ENCODE measurements around the gene SVIL.

DNA sequence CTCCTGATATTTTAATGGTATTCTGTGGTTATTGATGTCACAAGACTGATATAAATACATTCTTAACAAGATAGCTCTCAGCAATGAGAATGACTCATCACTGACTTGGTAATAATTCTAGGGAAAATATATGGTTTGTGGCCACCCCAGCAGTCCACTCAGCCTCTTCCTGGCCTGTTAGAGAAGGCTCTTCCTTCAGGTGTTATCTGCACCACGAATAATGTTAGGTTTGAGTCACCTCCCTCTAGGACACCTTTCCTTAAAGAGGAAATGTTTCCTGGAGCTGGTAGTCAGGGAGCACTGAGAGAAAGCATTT lies 163.3 kb downstream of the SVIL start:
- TF ChIP-seq EZH2 (IDR thresholded peaks at IDR 0.05; ENCODE audit: low read depth): no peak
- TF ChIP-seq, protein P1, sequence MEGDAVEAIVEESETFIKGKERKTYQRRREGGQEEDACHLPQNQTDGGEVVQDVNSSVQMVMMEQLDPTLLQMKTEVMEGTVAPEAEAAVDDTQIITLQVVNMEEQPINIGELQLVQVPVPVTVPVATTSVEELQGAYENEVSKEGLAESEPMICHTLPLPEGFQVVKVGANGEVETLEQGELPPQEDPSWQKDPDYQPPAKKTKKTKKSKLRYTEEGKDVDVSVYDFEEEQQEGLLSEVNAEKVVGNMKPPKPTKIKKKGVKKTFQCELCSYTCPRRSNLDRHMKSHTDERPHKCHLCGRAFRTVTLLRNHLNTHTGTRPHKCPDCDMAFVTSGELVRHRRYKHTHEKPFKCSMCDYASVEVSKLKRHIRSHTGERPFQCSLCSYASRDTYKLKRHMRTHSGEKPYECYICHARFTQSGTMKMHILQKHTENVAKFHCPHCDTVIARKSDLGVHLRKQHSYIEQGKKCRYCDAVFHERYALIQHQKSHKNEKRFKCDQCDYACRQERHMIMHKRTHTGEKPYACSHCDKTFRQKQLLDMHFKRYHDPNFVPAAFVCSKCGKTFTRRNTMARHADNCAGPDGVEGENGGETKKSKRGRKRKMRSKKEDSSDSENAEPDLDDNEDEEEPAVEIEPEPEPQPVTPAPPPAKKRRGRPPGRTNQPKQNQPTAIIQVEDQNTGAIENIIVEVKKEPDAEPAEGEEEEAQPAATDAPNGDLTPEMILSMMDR (conservative IDR thresholded peaks at IDR 0.05): no peak
